Esophagus muscularis mucosa (tissue), 3 donors: ENCODE results near the gene NUP214.

Source experiments
- CTCF ChIP-seq, 3 experiments: fragments of 200-600 bp in 2 of 3; fragments of 450-650 bp in 1 of 3; sonication (generic) in 2 of 3; IDR thresholded peaks; one replicate each; pipeline ENCODE4 v1.5.1; 2017 to 2019; ENCODE audit warnings: antibody characterized with exemption in 3 of 3, mild to moderate bottlenecking in 2 of 3, moderate library complexity in 1 of 3
- POLR2A ChIP-seq: fragments of 450-650 bp; IDR thresholded peaks from one replicate; pipeline ENCODE4 v1.6.1; 2017; ENCODE audit warnings: antibody characterized with exemption, moderate library complexity, mild to moderate bottlenecking, low read depth
- POLR2AphosphoS5 ChIP-seq, 2 donors: sonication (generic); formaldehyde crosslinking; IDR thresholded peaks; one replicate each; pipeline ENCODE4 v1.6.1; 2017; ENCODE audit warnings: antibody characterized with exemption in 2 of 2

- TF ChIP-seq CTCF (IDR thresholded peaks at IDR 0.05) (no peak), POLR2AphosphoS5 (IDR thresholded peaks at IDR 0.05) (no peak), POLR2A (no peak)
These were observed 54.3 kb downstream of the NUP214 start for GRCh38 chr9:131179561-131180219.
